ENCODE results near the gene FBXL16. TPM values are rescaled to one million over a fixed set of nuclear protein-coding genes. Genes with fewer than 3 reads are reported as not detected.
"Not testable (repeated sequence)": the region's sequence is repeated elsewhere in the genome, so short reads cannot be mapped to it uniquely, and the experiment has no call there.

FBXL16 gene
- 0.36 TPM for polyA plus RNA-seq (2012; ENCODE audit: low read depth, missing spikeins)

DNA sequence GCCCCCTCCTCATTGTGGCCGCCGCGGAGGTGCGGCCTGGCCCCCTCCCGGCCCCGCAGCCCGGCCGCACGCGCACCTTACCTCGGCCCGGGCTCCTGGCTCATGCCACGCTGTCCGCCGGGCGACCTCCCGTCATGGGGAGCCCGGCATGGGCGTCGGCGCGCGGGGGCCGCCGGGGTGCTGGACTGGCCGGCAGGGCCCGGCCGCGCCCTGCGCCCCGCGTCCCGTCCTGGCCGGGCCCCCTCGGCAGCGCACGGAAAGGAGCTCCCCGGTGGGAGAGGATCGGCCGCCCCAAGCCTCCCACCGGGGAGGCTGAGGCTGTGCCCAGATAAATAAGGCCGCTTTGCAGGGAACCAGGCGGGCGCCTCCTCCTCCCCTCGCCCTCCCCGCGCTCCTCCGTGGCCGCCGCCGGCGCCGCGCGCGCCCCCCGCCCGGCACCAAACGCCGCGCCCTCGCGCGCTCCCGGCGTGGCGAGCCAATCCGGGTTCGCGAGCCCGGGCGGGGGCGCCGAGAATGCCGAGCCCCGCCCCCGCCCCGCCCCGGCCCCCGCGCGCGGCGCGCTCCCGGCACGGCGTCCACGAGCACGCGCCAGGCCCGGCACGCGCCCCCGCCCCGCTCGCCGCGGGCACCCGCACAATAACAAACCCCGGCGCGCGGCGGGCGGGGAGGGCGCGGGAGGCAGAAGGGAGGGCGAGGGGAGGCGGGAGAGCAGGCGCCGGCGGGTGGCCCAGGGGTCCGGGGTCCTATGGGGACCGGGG, at the start of gene FBXL16:
Gene FBXL16 (minus strand): TSS at position 371 of the 758 bp plus-strand sequence. CDS start 8,396 bp downstream, outside the sequence.
- TF ChIP-seq PAX5 (IDR thresholded peaks at IDR 0.05; ENCODE audit: insufficient read depth, low read length, severe bottlenecking) (no peak), POLR2A (IDR thresholded peaks at IDR 0.05; ENCODE audit: low read depth, low read length) (no peak), POU2F2 (IDR thresholded peaks at IDR 0.05; ENCODE audit: low read depth, low read length) (no peak), SPI1 (IDR thresholded peaks at IDR 0.05; ENCODE audit: low read depth, low read length) (no peak), TAF1 (IDR thresholded peaks at IDR 0.05; ENCODE audit: low read depth, low read length) (no peak), POLR2AphosphoS5 (IDR thresholded peaks at IDR 0.05; ENCODE audit: low read depth, low read length) (no peak)
- DNase-seq (ENCODE audit: insufficient read length, low spot score) = no peak
- no peak for FAIRE-seq

- DNase-seq (ENCODE audit: insufficient read length, low spot score) = no peak
- TF ChIP-seq POLR2AphosphoS5 (IDR thresholded peaks at IDR 0.05; ENCODE audit: low read depth, low read length) (no peak), SPI1 (IDR thresholded peaks at IDR 0.05; ENCODE audit: low read depth, low read length) (no peak), TAF1 (IDR thresholded peaks at IDR 0.05; ENCODE audit: low read depth, low read length) (no peak)
- FAIRE-seq = no peak
These were observed 49.1 kb upstream of the FBXL16 start for GRCh38 chr16:754656-755055.

DNA sequence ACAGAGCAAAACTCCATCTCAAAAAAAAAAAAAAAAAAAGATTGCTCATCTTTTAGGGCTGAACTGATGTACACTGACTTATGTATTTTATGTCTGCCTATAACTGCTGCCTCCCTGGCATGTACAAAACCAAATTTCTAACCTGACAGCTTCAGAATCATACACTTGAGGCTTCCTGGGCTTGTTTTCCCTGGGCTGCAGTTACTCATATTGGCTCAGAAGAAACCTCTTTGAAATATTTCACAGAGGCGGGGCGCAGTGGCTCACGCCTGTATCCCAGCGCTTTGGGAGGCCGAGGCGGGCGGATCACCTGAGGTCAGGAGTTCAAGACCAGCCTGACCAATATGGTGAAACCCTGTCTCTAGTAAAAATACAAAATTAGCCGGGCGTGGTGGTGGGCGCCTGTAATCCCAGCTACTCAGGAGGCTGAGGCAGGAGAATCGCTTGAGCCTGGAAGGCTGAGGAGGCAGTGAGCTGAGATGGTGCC, 48.6 kb upstream of the FBXL16 start:
- not testable (repeated sequence) for DNase-seq (ENCODE audit: insufficient read length, low spot score); FAIRE-seq

GRCh38 chr16:752007-752312, 46.4 kb upstream of the FBXL16 start:
- no peak for FAIRE-seq
- no peak for DNase-seq (ENCODE audit: insufficient read length, low spot score)
- TF ChIP-seq SPI1 (IDR thresholded peaks at IDR 0.05; ENCODE audit: low read depth, low read length) = no peak
- no peak for TF ChIP-seq POLR2AphosphoS5 (IDR thresholded peaks at IDR 0.05; ENCODE audit: low read depth, low read length)
- TF ChIP-seq POLR2A (IDR thresholded peaks at IDR 0.05; ENCODE audit: low read depth, low read length) = no peak
- no peak for TF ChIP-seq TAF1 (IDR thresholded peaks at IDR 0.05; ENCODE audit: low read depth, low read length)
- TF ChIP-seq PAX5 (IDR thresholded peaks at IDR 0.05; ENCODE audit: insufficient read depth, low read length, severe bottlenecking) = no peak
- no peak for TF ChIP-seq POU2F2 (IDR thresholded peaks at IDR 0.05; ENCODE audit: low read depth, low read length)

GRCh38 chr16:751152-752006, 45.8 kb upstream of the FBXL16 start:
- no peak for TF ChIP-seq POU2F2 (IDR thresholded peaks at IDR 0.05; ENCODE audit: low read depth, low read length)
- no peak for TF ChIP-seq POLR2AphosphoS5 (IDR thresholded peaks at IDR 0.05; ENCODE audit: low read depth, low read length)
- TF ChIP-seq POLR2A (IDR thresholded peaks at IDR 0.05; ENCODE audit: low read depth, low read length) = no peak
- FAIRE-seq (no peak), DNase-seq (ENCODE audit: insufficient read length, low spot score) (no peak)

- FAIRE-seq (no peak), DNase-seq (ENCODE audit: insufficient read length, low spot score) (no peak)
- TF ChIP-seq PAX5 (IDR thresholded peaks at IDR 0.05; ENCODE audit: insufficient read depth, low read length, severe bottlenecking) = no peak
- TF ChIP-seq POLR2A (IDR thresholded peaks at IDR 0.05; ENCODE audit: low read depth, low read length) = no peak
- TF ChIP-seq SPI1 (IDR thresholded peaks at IDR 0.05; ENCODE audit: low read depth, low read length) = no peak
- TF ChIP-seq TAF1 (IDR thresholded peaks at IDR 0.05; ENCODE audit: low read depth, low read length) = no peak
- no peak for TF ChIP-seq POU2F2 (IDR thresholded peaks at IDR 0.05; ENCODE audit: low read depth, low read length)
- no peak for TF ChIP-seq POLR2AphosphoS5 (IDR thresholded peaks at IDR 0.05; ENCODE audit: low read depth, low read length)
These were observed 44.9 kb upstream of the FBXL16 start for GRCh38 chr16:750485-750884.

- TF ChIP-seq TAF1 (IDR thresholded peaks at IDR 0.05; ENCODE audit: low read depth, low read length) (no peak), PAX5 (IDR thresholded peaks at IDR 0.05; ENCODE audit: insufficient read depth, low read length, severe bottlenecking) (no peak), POLR2A (IDR thresholded peaks at IDR 0.05; ENCODE audit: low read depth, low read length) (no peak), POU2F2 (IDR thresholded peaks at IDR 0.05; ENCODE audit: low read depth, low read length) (no peak), SPI1 (IDR thresholded peaks at IDR 0.05; ENCODE audit: low read depth, low read length) (no peak), POLR2AphosphoS5 (IDR thresholded peaks at IDR 0.05; ENCODE audit: low read depth, low read length) (no peak)
- FAIRE-seq (no peak), DNase-seq (ENCODE audit: insufficient read length, low spot score) (no peak)
These were observed 43.4 kb upstream of the FBXL16 start for GRCh38 chr16:749010-749409.

GRCh38 chr16:747978-748746, 42.6 kb upstream of the FBXL16 start:
- FAIRE-seq = no peak
- no peak for DNase-seq (ENCODE audit: insufficient read length, low spot score)
- TF ChIP-seq PAX5 (IDR thresholded peaks at IDR 0.05; ENCODE audit: insufficient read depth, low read length, severe bottlenecking) (no peak), POLR2AphosphoS5 (IDR thresholded peaks at IDR 0.05; ENCODE audit: low read depth, low read length) (no peak), POU2F2 (IDR thresholded peaks at IDR 0.05; ENCODE audit: low read depth, low read length) (no peak), POLR2A (IDR thresholded peaks at IDR 0.05; ENCODE audit: low read depth, low read length) (no peak), TAF1 (IDR thresholded peaks at IDR 0.05; ENCODE audit: low read depth, low read length) (no peak), SPI1 (IDR thresholded peaks at IDR 0.05; ENCODE audit: low read depth, low read length) (no peak)

- no peak for FAIRE-seq
- TF ChIP-seq SPI1 (IDR thresholded peaks at IDR 0.05; ENCODE audit: low read depth, low read length) (no peak), POLR2AphosphoS5 (IDR thresholded peaks at IDR 0.05; ENCODE audit: low read depth, low read length) (no peak), POLR2A (IDR thresholded peaks at IDR 0.05; ENCODE audit: low read depth, low read length) (no peak), POU2F2 (IDR thresholded peaks at IDR 0.05; ENCODE audit: low read depth, low read length) (no peak), TAF1 (IDR thresholded peaks at IDR 0.05; ENCODE audit: low read depth, low read length) (no peak), PAX5 (IDR thresholded peaks at IDR 0.05; ENCODE audit: insufficient read depth, low read length, severe bottlenecking) (no peak)
- DNase-seq (ENCODE audit: insufficient read length, low spot score) = no peak
These were observed 41.0 kb upstream of the FBXL16 start for GRCh38 chr16:746637-747036.
